ENCODE data around the gene CEP76. TPM values are rescaled to one million over a fixed set of nuclear protein-coding genes. Genes with fewer than 3 reads are reported as not detected.

CEP76 gene
- total RNA-seq, 4 donors from 2014 or later, result 6.8 to 14.2 (median 9.6) TPM

- WGBS, 2 donors (ENCODE audit: low coverage in 1 of 2), result 40 to 48% methylated on average over 10 to 11 of the region's 14 CpGs
- TF ChIP-seq POLR2AphosphoS5 (IDR thresholded peaks at IDR 0.05), result no peak
- TF ChIP-seq, protein P1, sequence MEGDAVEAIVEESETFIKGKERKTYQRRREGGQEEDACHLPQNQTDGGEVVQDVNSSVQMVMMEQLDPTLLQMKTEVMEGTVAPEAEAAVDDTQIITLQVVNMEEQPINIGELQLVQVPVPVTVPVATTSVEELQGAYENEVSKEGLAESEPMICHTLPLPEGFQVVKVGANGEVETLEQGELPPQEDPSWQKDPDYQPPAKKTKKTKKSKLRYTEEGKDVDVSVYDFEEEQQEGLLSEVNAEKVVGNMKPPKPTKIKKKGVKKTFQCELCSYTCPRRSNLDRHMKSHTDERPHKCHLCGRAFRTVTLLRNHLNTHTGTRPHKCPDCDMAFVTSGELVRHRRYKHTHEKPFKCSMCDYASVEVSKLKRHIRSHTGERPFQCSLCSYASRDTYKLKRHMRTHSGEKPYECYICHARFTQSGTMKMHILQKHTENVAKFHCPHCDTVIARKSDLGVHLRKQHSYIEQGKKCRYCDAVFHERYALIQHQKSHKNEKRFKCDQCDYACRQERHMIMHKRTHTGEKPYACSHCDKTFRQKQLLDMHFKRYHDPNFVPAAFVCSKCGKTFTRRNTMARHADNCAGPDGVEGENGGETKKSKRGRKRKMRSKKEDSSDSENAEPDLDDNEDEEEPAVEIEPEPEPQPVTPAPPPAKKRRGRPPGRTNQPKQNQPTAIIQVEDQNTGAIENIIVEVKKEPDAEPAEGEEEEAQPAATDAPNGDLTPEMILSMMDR (IDR thresholded peaks at IDR 0.05), result peak; percentile 82 to 91 (median 88)
- no peak for TF ChIP-seq POLR2A (IDR thresholded peaks at IDR 0.05)
- TF ChIP-seq EP300 (IDR thresholded peaks at IDR 0.05), result no peak
- H3K27ac ChIP-seq, result no peak overlapping the region
- H3K9me3 ChIP-seq, result no peaks in the 10 kb centered on the region
- no peaks in the 10 kb centered on the region for H3K27me3 ChIP-seq
- peaks cover 3 to 51% of the 10 kb centered on the region in 2 donors for H3K36me3 ChIP-seq
- no peak for ATAC-seq
- H3K4me3 ChIP-seq, result no peak overlapping the region
- H3K4me1 ChIP-seq, result no peaks in the 10 kb centered on the region
These were observed 24.4 kb upstream of the CEP76 start for GRCh38 chr18:12726774-12727550.

- Histone ChIP-seq H3K9me3 (no peaks in the 10 kb centered on the region), H3K36me3 (peaks cover 3 to 57% of the 10 kb centered on the region in 2 donors), H3K27ac (no peak overlapping the region), H3K4me1 (no peaks in the 10 kb centered on the region), H3K4me3 (no peak overlapping the region), H3K27me3 (no peaks in the 10 kb centered on the region)
- TF ChIP-seq POLR2A (IDR thresholded peaks at IDR 0.05), result no peak
- TF ChIP-seq POLR2AphosphoS5 (IDR thresholded peaks at IDR 0.05), result no peak
- TF ChIP-seq, protein P1 (IDR thresholded peaks at IDR 0.05), result no peak
- no peak for TF ChIP-seq EP300 (IDR thresholded peaks at IDR 0.05)
- no peak for ATAC-seq
- 67 to 74% methylated on average over 3 to 4 of the region's 4 CpGs for WGBS, 2 donors (ENCODE audit: low coverage in 1 of 2)
These were observed 23.8 kb upstream of the CEP76 start for GRCh38 chr18:12726331-12726730.

DNA sequence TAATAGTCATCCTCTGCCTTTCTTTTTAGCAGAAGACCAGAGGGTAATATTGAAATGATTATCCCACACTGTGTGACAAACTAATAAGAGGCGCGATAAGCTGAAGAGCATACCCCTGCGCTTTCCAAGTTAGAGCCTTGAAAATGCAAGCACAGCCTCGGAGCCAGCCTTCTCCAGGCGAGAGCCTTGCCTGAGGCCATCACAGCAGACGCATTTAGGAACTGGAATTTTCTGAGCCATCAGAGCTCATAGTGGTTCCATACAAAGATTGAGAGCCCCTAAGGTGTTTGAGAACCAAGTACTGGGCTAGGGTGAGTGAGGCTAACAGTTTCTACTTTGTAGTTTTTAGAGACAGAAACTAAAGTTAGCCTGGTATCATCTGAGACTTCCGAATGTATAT is 20.2 kb upstream of the CEP76 start:
- TF ChIP-seq EP300 (IDR thresholded peaks at IDR 0.05), result no peak
- TF ChIP-seq POLR2A (IDR thresholded peaks at IDR 0.05), result no peak
- TF ChIP-seq, protein P1 (IDR thresholded peaks at IDR 0.05), result no peak
- TF ChIP-seq POLR2AphosphoS5 (IDR thresholded peaks at IDR 0.05), result no peak
- no peak for ATAC-seq
- WGBS, 2 donors (ENCODE audit: low coverage in 1 of 2), result 89 to 90% methylated on average over 6 to 7 of the region's 7 CpGs
- no peaks in the 10 kb centered on the region for H3K4me1 ChIP-seq
- no peak overlapping the region for H3K4me3 ChIP-seq
- no peaks in the 10 kb centered on the region for H3K9me3 ChIP-seq
- H3K27ac ChIP-seq, result no peak overlapping the region
- H3K27me3 ChIP-seq, result no peaks in the 10 kb centered on the region
- peaks cover 3 to 93% of the 10 kb centered on the region in 2 donors for H3K36me3 ChIP-seq

GRCh38 chr18:12721495-12722275 is 19.2 kb upstream of the CEP76 start:
- Histone ChIP-seq H3K27ac (no peak overlapping the region), H3K27me3 (no peaks in the 10 kb centered on the region), H3K9me3 (no peaks in the 10 kb centered on the region), H3K4me3 (no peak overlapping the region), H3K4me1 (no peaks in the 10 kb centered on the region), H3K36me3 (peaks cover 3 to 100% of the 10 kb centered on the region in 2 donors)
- ATAC-seq, result no peak
- TF ChIP-seq POLR2AphosphoS5 (IDR thresholded peaks at IDR 0.05), result no peak
- TF ChIP-seq, protein P1 (IDR thresholded peaks at IDR 0.05), result no peak
- no peak for TF ChIP-seq EP300 (IDR thresholded peaks at IDR 0.05)
- no peak for TF ChIP-seq POLR2A (IDR thresholded peaks at IDR 0.05)
- WGBS, 2 donors (ENCODE audit: low coverage in 1 of 2), result 90 to 93% methylated on average over 5 of the region's 5 CpGs

Data from gastroesophageal sphincter (tissue), 4 donors.